HG03159 (cell line): ENCODE results near the gene DGAT2.
"Not testable (repeated sequence)": the region's sequence is repeated elsewhere in the genome, so short reads cannot be mapped to it uniquely, and the experiment has no call there.

Experiments used
- ATAC-seq: cut with Tn5 transposase; IDR thresholded peaks from one replicate; pipeline ENCODE4 v1.9.1; 2021; ENCODE audit warnings: mild to moderate bottlenecking, moderate library complexity; ENCODE audit not compliant: unreplicated experiment

Gene DGAT2

DNA sequence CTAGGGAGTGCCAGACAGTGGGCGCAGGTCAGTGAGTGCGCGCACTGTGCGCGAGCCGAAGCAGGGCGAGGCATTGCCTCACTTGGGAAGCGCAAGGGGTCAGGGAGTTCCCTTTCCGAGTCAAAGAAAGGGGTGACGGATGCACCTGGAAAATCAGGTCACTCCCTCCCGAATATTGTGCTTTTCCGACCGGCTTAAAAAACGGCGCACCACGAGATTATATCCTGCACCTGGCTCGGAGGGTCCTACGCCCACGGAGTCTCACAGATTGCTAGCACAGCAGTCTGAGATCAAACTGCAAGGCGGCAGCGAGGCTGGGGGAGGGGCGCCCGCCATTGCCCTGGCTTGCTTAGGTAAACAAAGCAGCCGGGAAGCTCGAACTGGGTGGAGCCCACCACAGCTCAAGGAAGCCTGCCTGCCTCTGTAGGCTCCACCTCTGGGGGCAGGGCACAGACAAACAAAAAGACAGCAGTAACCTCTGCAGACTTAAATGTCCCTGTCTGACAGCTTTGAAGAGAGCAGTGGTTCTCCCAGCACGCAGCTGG lies 19.8 kb upstream of the DGAT2 start:
- not testable (repeated sequence) for ATAC-seq

- not testable (repeated sequence) for ATAC-seq
These were observed 13.6 kb upstream of the DGAT2 start for GRCh38 chr11:75754933-75755332.

DNA sequence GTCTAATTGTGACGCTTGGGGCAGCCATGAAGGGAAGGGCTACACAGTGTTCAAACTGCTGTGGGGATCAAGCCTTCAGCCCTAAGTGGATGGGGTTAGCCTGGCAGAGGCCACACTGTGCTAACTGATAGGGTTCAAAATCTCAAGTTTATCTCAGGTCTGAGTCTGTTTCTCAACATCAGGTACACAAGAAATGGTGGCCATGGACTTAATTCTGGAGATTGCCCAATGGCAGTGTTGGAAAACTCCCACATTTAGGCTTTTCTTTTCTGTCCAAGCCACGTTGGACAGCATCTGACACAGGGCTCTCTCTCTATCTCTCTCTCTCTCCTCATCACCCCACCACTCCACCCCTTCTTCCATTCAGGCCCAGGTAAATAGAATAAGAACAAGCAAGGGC lies 10.9 kb upstream of the DGAT2 start:
- ATAC-seq: no peak

GRCh38 chr11:75759832-75760231 lies 8.7 kb upstream of the DGAT2 start:
- ATAC-seq: no peak

- no peak for ATAC-seq
These were observed 8.3 kb upstream of the DGAT2 start for GRCh38 chr11:75760243-75760642.

DNA sequence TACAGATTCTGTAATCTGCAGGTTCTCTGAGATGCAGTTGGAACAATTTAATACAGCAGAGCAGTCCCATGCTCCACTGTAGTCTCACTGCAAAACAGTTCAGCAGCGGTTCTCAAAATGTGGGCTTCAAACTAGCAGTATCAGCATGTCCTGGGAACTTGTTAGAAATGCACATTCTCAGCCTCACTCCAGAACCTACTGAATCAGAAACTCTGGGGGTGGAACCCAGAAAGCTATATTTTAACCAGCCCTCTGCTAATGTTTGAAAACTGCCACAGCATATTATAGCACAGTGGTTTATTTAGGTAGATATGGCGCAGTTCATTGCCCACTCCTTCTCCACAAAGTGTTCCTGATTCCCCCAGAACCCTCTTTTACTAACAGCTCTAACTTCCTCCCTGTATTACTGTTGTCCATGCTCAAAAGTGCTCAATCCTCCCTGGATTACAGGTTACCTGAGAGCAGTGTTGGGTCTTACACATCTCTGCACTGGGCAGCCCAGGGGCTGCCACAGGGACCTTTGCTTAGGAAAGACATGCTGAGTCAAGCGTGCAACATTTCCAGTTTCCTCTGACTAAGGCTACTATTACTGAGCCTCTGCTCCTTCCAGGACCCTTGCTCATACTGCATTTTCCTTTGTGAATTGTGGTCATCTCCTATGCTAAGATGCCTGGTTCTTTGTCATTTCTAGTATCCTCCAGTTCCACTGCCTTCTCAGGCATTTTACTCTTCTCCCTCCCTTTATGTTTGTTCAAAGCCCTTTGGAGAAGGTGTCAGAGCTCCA lies 7.7 kb upstream of the DGAT2 start:
- no peak for ATAC-seq

GRCh38 chr11:75762158-75762557 lies 6.4 kb upstream of the DGAT2 start:
- ATAC-seq: no peak

DNA sequence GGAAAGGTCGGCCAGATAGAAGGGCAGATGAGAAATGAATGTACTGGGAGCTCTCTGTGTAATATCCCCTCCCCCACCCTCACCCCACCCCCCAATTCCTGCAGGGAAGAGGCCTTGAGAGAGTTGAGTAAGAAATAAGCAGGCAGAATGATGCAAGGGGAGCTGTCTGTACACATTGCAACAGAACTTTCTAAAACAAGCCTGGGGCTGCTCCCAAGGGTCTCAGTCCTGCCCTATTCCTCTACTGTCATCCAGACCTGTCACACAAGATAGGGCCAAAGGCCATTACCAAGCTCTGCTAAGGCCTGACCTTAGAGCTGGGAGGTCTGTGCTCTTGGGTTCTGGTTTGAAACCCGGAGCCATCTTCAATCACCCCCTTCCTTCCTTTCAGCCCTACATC lies 5.7 kb upstream of the DGAT2 start:
- ATAC-seq: no peak

- ATAC-seq: no peak
These were observed 4.7 kb upstream of the DGAT2 start for GRCh38 chr11:75763846-75764245.

DNA sequence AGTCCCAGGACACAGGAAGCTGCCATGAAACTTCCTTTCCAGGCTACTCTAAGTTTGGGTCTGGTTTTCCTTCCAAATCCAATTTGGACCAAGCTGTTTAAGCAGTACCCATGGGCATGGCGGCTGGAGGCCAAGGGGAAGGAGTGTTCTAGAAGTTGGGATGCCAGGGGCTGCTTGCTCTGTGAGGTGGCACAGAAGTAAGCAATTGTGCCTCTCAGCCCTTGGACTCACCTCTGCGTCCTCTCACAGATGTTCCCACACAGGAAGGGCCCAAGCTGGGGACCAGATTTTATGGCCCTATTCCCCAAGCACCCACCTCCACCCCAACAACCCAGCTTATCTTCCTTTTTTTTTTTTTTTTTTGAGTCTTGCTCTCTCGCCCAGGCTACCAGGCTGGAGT lies 3.5 kb upstream of the DGAT2 start:
- ATAC-seq: no peak

DNA sequence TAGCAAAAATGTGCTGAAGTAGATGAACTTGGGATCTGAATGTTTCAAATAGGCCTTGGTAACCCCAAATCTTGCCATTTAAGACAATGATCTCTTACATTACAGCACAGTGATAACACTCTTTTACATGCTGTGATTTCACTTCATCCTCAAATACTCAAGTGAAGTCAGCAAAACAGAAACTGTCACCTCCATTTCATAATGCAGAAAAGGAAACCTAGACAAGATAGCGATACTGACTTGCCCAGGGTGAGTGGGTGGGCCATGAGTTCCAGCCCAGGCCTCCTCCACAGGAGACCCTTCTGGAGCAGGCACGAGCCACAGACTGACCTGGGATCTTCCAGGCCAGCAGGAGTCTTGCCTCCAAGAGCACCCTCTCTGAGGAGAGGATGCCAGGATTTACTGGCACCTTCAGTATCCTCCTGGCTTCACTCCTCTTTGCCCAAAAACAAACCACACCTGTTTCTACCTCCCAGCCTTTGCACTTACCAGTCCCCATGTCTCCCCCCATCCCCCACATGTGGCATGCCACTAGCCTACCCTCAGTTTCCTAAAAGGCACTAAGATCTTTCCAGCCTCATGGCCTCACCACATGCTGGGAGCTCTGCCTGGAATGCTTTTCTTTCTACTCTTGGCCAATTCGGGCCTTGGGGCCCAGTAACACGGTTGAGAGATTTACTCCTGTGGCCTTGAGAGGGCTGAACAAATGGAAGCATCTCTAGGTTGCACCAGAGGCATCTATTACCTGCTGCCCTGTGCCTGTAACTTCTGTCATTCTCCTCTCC lies 1.9 kb upstream of the DGAT2 start:
- no peak for ATAC-seq

DNA sequence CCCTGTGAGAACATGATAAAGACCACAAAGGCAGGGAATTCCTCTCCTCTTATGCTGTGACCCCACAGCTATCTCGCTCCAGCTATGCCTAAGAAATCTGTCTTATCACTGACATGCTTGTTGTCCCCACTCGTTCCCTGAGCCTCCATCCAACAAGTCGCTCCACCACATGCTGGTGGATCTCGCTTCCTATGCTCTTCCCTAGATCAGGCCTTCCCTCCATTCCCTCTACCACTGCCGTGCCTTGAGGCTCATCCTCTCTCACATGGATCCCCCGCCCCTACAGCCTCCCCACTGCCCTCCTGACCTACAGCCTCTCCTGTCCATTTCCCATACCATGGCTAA lies 1.4 kb upstream of the DGAT2 start:
- ATAC-seq: no peak

DNA sequence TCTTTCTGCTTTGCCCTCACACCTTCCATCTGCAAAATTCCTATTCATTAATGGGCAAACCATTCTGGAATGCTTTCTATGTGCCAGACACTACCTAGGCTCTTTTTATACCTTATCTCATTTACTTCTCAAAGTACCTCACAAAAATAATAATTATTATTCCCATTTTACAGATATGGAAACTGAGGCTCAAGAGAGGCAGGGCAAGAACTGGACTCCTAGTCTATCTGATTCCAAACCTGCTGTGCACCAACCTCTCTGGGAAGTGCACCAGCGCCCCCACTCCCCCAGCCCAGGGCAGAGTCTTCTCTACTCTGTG lies 826 bp upstream of the DGAT2 start:
- ATAC-seq: no peak

DNA sequence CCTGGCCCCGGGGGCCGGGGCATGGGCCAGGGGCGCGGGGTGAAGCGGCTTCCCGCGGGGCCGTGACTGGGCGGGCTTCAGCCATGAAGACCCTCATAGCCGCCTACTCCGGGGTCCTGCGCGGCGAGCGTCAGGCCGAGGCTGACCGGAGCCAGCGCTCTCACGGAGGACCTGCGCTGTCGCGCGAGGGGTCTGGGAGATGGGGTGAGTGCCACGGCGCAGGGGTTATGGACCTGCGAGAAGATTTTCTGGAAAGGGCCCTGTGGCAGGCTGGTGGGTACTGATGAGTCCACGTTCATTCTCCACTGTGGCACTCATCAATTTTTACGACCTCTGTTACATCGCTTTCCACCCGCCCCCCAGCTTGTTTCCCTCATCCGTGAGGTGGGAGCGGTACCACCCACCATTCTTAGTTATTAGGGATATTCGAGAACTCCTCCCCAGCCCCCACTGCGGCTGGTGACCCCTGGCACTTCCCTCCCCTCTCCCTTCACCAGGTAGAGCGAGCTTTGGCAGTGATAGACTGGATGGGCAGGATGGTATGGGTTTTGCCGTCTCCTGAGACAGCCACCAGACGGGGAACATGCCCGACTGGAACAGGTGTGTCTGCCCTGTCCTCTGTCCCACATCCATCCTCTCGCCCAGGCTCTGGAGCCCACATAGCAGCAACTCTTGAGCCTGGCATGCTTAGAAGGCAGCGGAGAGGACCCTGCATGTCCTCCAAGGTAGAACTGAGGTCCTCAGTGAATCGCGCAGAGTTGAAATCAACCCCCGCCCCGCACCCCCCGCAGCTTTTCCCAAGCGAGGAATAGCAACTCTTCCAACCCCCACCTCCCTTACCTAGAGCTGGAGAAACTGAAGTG lies 562 bp downstream of the DGAT2 start:
- ATAC-seq: no peak

- no peak for ATAC-seq
These were observed 1.5 kb downstream of the DGAT2 start for GRCh38 chr11:75770102-75770501.

GRCh38 chr11:75771646-75772410 lies 3.2 kb downstream of the DGAT2 start:
- no peak for ATAC-seq

GRCh38 chr11:75773595-75774353 lies 5.2 kb downstream of the DGAT2 start:
- peak; percentile 82 for ATAC-seq

GRCh38 chr11:75775056-75775455 lies 6.5 kb downstream of the DGAT2 start:
- no peak for ATAC-seq

- no peak for ATAC-seq
These were observed 8.0 kb downstream of the DGAT2 start for GRCh38 chr11:75776546-75776945.
